Measurements from ENCODE around the gene AP2B1. TPM values are rescaled to one million over a fixed set of nuclear protein-coding genes. Genes with fewer than 3 reads are reported as not detected.

AP2B1 gene
- total RNA-seq, 2 experiments from 2014 or later = 28.9 to 76.0 TPM

DNA sequence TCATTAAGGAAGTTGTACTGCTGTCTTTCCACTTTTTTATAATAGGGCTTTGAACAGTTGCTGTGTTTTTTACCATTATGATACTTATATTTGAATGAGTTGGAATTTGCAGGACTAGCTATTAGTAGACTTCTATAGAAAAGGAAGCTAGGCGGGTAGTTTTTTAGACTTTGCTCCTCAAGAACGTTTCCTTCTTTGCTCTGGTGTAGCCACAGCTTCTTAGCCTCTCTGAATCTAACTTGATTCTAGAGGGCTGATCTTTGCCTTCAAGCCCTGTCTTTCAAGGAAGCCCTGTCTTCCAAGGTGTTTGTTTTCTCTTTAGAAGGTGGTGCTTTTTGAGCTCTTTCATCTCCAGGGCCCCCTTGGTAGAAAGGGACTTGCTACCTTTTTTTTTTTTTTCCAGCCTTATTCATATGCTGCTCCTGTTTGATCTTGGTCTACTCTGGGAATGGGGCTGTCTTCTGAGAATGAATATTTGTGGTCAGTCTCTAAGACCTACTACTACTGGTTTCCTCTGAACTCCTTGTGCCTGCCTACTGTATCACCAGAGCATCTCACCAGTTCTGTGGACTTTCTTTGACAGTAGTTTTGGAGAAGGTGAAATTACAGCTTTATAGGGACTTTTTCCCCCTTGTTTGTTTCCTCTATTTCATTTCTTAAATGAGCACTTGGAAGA is 92.0 kb downstream of the AP2B1 start:
- TF ChIP-seq EZH2phosphoT487 (IDR thresholded peaks at IDR 0.05; ENCODE audit: borderline replicate concordance, low read depth, low read length) (no peak), CTCF (conservative IDR thresholded peaks at IDR 0.05; ENCODE audit: low read length) (no peak)
- ChIA-PET CTCF (ENCODE audit: unreplicated experiment) (no interaction called here), POLR2A (interaction anchor here (0.7 to 1.0 kb wide), 2 partner anchors 68 to 392 kb away, joined by 3 read pairs; no protein-coding TSS in a partner anchor)
- Histone ChIP-seq H3K4me2 (ENCODE audit: low read length) (no peak overlapping the region), H3K9me3 (ENCODE audit: low read length) (no peaks in the 10 kb centered on the region), H2AFZ (ENCODE audit: low read length) (no peak overlapping the region), H3K9me2 (ENCODE audit: insufficient read depth, low read length) (no peaks in the 10 kb centered on the region), H4K20me1 (ENCODE audit: insufficient read depth, low read length) (no peaks in the 10 kb centered on the region), H3K79me2 (ENCODE audit: insufficient read depth, low read depth, low read length) (no peaks in the 10 kb centered on the region), H3K4me3 (ENCODE audit: low read depth, low read length, poor library complexity, severe bottlenecking) (no peak overlapping the region), H3K36me3 (ENCODE audit: insufficient read depth, low read length) (peaks cover 69% of the 10 kb centered on the region), H3K4me1 (ENCODE audit: insufficient read depth, low read length, poor library complexity, severe bottlenecking) (no peaks in the 10 kb centered on the region), H3K27ac (ENCODE audit: low read depth, low read length, poor library complexity, severe bottlenecking) (no peak overlapping the region)
- BruUV-seq (replicated peaks) = no TSS peak
- intact Hi-C loops (cut with micrococcal nuclease; ENCODE audit: unreplicated experiment) = no loop called here
- no peak for DNase-seq (ENCODE audit: low spot score)

DNA sequence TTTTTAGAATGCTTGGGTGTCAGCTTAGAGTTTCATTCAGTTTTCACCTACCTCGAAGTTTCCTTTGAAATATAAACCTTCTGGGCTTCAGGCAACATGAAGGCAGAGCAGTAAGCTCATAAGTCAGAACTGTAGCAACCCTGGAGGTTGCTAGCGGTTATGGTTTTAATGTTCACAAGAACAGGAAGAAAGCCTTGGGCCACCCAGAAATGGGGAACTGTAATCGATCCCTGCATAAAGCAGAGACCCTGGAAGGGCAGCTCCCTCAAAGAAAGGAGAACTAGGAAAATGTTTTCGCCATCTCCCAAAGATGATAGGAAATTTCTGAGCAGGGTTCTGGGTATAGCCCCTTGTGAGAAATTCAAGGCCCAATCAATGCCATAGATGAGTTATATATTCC is 96.5 kb downstream of the AP2B1 start:
- BruUV-seq (replicated peaks) = no TSS peak
- ChIA-PET CTCF (ENCODE audit: unreplicated experiment) (no interaction called here), POLR2A (interaction anchor here (0.6 kb wide), 1 partner anchor 68 kb away, joined by 3 read pairs; no protein-coding TSS in a partner anchor)

GRCh38 chr17:35684055-35684802 is 97.1 kb downstream of the AP2B1 start:
- Histone ChIP-seq H4K20me1 (ENCODE audit: insufficient read depth, low read length) (no peaks in the 10 kb centered on the region), H3K9me2 (ENCODE audit: insufficient read depth, low read length) (no peaks in the 10 kb centered on the region), H3K79me2 (ENCODE audit: insufficient read depth, low read depth, low read length) (no peaks in the 10 kb centered on the region), H3K9me3 (ENCODE audit: low read length) (no peaks in the 10 kb centered on the region), H3K4me3 (ENCODE audit: low read depth, low read length, poor library complexity, severe bottlenecking) (no peak overlapping the region), H2AFZ (ENCODE audit: low read length) (no peak overlapping the region), H3K4me2 (ENCODE audit: low read length) (no peak overlapping the region), H3K36me3 (ENCODE audit: insufficient read depth, low read length) (peaks cover 86% of the 10 kb centered on the region), H3K4me1 (ENCODE audit: insufficient read depth, low read length, poor library complexity, severe bottlenecking) (no peaks in the 10 kb centered on the region), H3K27ac (ENCODE audit: low read depth, low read length, poor library complexity, severe bottlenecking) (no peak overlapping the region)
- TSS peak; percentile 41 for BruUV-seq (replicated peaks)
- DNase-seq (ENCODE audit: low spot score) = no peak
- CTCF ChIA-PET (ENCODE audit: unreplicated experiment) = no interaction called here
- POLR2A ChIA-PET = interaction anchor here (0.6 kb wide), 1 partner anchor 68 kb away, joined by 3 read pairs; no protein-coding TSS in a partner anchor
- intact Hi-C loops (cut with micrococcal nuclease; ENCODE audit: unreplicated experiment) = no loop called here
- no peak for TF ChIP-seq EZH2phosphoT487 (IDR thresholded peaks at IDR 0.05; ENCODE audit: borderline replicate concordance, low read depth, low read length)
- TF ChIP-seq CTCF (conservative IDR thresholded peaks at IDR 0.05; ENCODE audit: low read length) = no peak

More for the DNA sequence above, 96.5 kb downstream of the AP2B1 start:
- Histone ChIP-seq H3K9me3 (ENCODE audit: low read length) (no peaks in the 10 kb centered on the region), H3K4me3 (ENCODE audit: low read depth, low read length, poor library complexity, severe bottlenecking) (no peak overlapping the region), H3K79me2 (ENCODE audit: insufficient read depth, low read depth, low read length) (no peaks in the 10 kb centered on the region), H3K9me2 (ENCODE audit: insufficient read depth, low read length) (no peaks in the 10 kb centered on the region), H4K20me1 (ENCODE audit: insufficient read depth, low read length) (no peaks in the 10 kb centered on the region), H2AFZ (ENCODE audit: low read length) (no peak overlapping the region), H3K4me1 (ENCODE audit: insufficient read depth, low read length, poor library complexity, severe bottlenecking) (no peaks in the 10 kb centered on the region), H3K36me3 (ENCODE audit: insufficient read depth, low read length) (peaks cover 83% of the 10 kb centered on the region), H3K27ac (ENCODE audit: low read depth, low read length, poor library complexity, severe bottlenecking) (no peak overlapping the region), H3K4me2 (ENCODE audit: low read length) (no peak overlapping the region)
- TF ChIP-seq EZH2phosphoT487 (IDR thresholded peaks at IDR 0.05; ENCODE audit: borderline replicate concordance, low read depth, low read length) = no peak
- intact Hi-C loops (cut with micrococcal nuclease; ENCODE audit: unreplicated experiment) = no loop called here
- DNase-seq (ENCODE audit: low spot score) = no peak
